ENCODE measurements around the gene MROH2A.

GRCh38 chr2:233853883-233854240, 75.7 kb downstream of the MROH2A start:
- no peak for TF ChIP-seq CTCF (IDR thresholded peaks at IDR 0.05)
- TF ChIP-seq POLR2A (IDR thresholded peaks at IDR 0.05) = no peak
- TF ChIP-seq POLR2AphosphoS5 (IDR thresholded peaks at IDR 0.05) = no peak
